Body of pancreas (tissue), 4 donors: Measurements from ENCODE around the gene KMT2B.

ENCODE experiments used
- CTCF ChIP-seq, 7 experiments: fragments of 450-650 bp in 4 of 7; fragments of 200-600 bp in 3 of 7; sonication (generic) in 3 of 7; IDR thresholded peaks; one replicate each; pipeline ENCODE4 v1.5.1; 2016 to 2019; ENCODE audit warnings: antibody characterized with exemption in 7 of 7
- POLR2A ChIP-seq, 3 donors: fragments of 450-650 bp; IDR thresholded peaks; one replicate each; pipeline ENCODE4 v1.6.1; 2016; ENCODE audit warnings: antibody characterized with exemption in 3 of 3, mild to moderate bottlenecking in 2 of 3

GRCh38 chr19:35673121-35673804, 44.5 kb upstream of the KMT2B start:
- TF ChIP-seq CTCF (IDR thresholded peaks at IDR 0.05) (no peak), POLR2A (IDR thresholded peaks at IDR 0.05) (no peak)
